Ectodermal cell (in vitro differentiated cells): Measurements from ENCODE around the gene SEMA4B. TPM values are rescaled to one million over a fixed set of nuclear protein-coding genes. Genes with fewer than 3 reads are reported as not detected.
A peak's percentile ranks its signal among the peaks of the same experiment; 100 is the strongest.

Experiments
- H3K27ac ChIP-seq: 2 replicates; pipeline ENCODE4 v1.7.0; 2013; ENCODE audit warnings: mild to moderate bottlenecking, low read depth, low read length; ENCODE audit not compliant: insufficient read depth, poor library complexity, severe bottlenecking
- H3K27me3 ChIP-seq: 2 replicates; pipeline ENCODE4 v1.7.0; 2013; ENCODE audit warnings: mild to moderate bottlenecking, low read length; ENCODE audit not compliant: insufficient read depth, control insufficient read depth, poor library complexity, severe bottlenecking
- H3K36me3 ChIP-seq: one replicate; pipeline ENCODE4 v1.7.0; 2013; ENCODE audit warnings: low read length; ENCODE audit not compliant: control insufficient read depth, insufficient read depth
- H3K4me1 ChIP-seq: one replicate; pipeline ENCODE4 v1.7.0; 2013; ENCODE audit warnings: low read length; ENCODE audit not compliant: control insufficient read depth, insufficient read depth
- H3K4me3 ChIP-seq: 2 replicates; pipeline ENCODE4 v1.7.0; 2013; ENCODE audit warnings: low read depth, low read length, control low read depth; ENCODE audit not compliant: insufficient read depth
- H3K9me3 ChIP-seq: 2 replicates; pipeline ENCODE4 v1.7.0; 2013; ENCODE audit warnings: mild to moderate bottlenecking, low read length, moderate library complexity; ENCODE audit not compliant: control insufficient read depth
- WGBS, 2 experiments: methylation state at CpG; one replicate each; pipeline ENCODE4 v1.1.7; 2013; ENCODE audit warnings: missing lambda C conversion rate in 2 of 2; 5-methylcytosine and 5-hydroxymethylcytosine counted together
- polyA plus RNA-seq, 4 experiments: library from polyadenylated mRNA; stranded (reverse); fragments of 50-300 nt; gene quantifications; one replicate each; pipeline ENCODE4 v1.2.3, GENCODE V29; 2013

SEMA4B gene, protein sequence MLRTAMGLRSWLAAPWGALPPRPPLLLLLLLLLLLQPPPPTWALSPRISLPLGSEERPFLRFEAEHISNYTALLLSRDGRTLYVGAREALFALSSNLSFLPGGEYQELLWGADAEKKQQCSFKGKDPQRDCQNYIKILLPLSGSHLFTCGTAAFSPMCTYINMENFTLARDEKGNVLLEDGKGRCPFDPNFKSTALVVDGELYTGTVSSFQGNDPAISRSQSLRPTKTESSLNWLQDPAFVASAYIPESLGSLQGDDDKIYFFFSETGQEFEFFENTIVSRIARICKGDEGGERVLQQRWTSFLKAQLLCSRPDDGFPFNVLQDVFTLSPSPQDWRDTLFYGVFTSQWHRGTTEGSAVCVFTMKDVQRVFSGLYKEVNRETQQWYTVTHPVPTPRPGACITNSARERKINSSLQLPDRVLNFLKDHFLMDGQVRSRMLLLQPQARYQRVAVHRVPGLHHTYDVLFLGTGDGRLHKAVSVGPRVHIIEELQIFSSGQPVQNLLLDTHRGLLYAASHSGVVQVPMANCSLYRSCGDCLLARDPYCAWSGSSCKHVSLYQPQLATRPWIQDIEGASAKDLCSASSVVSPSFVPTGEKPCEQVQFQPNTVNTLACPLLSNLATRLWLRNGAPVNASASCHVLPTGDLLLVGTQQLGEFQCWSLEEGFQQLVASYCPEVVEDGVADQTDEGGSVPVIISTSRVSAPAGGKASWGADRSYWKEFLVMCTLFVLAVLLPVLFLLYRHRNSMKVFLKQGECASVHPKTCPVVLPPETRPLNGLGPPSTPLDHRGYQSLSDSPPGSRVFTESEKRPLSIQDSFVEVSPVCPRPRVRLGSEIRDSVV
- polyA plus RNA-seq (2013, experiment 1 of 4): 26.1 TPM
- 21.8 TPM for polyA plus RNA-seq (2013, experiment 2 of 4)
- 23.2 TPM for polyA plus RNA-seq (2013, experiment 3 of 4)
- 23.8 TPM for polyA plus RNA-seq (2013, experiment 4 of 4)

DNA sequence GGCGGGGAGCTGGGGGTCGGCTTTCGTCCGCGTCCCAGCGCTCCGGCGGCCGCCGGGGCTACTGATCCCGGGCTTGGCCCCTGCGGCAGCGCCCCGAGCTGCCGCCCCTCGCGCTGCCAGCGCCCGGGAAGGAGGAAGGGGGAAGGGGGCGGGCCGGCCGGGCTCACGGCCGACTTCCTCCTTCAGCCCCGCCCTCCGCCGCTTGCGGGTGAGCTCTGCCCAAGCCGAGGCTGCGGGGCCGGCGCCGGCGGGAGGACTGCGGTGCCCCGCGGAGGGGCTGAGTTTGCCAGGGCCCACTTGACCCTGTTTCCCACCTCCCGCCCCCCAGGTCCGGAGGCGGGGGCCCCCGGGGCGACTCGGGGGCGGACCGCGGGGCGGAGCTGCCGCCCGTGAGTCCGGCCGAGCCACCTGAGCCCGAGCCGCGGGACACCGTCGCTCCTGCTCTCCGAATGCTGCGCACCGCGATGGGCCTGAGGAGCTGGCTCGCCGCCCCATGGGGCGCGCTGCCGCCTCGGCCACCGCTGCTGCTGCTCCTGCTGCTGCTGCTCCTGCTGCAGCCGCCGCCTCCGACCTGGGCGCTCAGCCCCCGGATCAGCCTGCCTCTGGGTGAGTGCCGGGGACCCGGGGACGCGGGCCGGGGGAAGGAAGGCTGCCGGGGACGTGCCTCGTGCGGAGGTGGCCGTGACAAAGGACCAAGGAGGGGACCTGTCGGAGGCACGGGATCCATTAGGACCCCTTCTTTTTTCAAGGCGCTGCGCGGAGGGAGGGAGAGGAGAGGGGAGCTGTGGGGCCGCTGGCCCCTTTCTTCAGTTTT, at the start of gene SEMA4B:
Gene SEMA4B, plus strand, starts transcription at position 201 of the 814 bp plus-strand sequence. Its CDS starts 249 bp downstream, at position 450.
- Histone ChIP-seq H3K9me3 (no peaks in the 10 kb centered on the region), H3K27ac (no peak within 1 kb of the TSS), H3K4me1 (peaks cover 4% of the 10 kb centered on the region), H3K36me3 (no peaks in the 10 kb centered on the region), H3K4me3 (peak within 1 kb of the TSS; percentile 63), H3K27me3 (peaks cover 6% of the 10 kb centered on the region)
- WGBS, 2 experiments: 0% methylated on average over 88 of the region's 88 CpGs

- Histone ChIP-seq H3K9me3 (no peaks in the 10 kb centered on the region), H3K4me1 (peaks cover 11% of the 10 kb centered on the region), H3K27ac (no peak overlapping the region), H3K36me3 (no peaks in the 10 kb centered on the region), H3K4me3 (no peak overlapping the region), H3K27me3 (no peaks in the 10 kb centered on the region)
- WGBS, 2 experiments: 34 to 35% methylated on average over 10 of the region's 10 CpGs
Observed at GRCh38 chr15:90151989-90152645, 49.0 kb upstream of the SEMA4B start.

- no peaks in the 10 kb centered on the region for H3K9me3 ChIP-seq
- H3K4me3 ChIP-seq: no peak overlapping the region
- H3K4me1 ChIP-seq: peaks cover 11% of the 10 kb centered on the region
- 95% methylated on average over 6 of the region's 6 CpGs for WGBS, 2 experiments
- no peak overlapping the region for H3K27ac ChIP-seq
- H3K27me3 ChIP-seq: no peaks in the 10 kb centered on the region
- no peaks in the 10 kb centered on the region for H3K36me3 ChIP-seq
Observed at GRCh38 chr15:90153658-90154057, 47.5 kb upstream of the SEMA4B start.

DNA sequence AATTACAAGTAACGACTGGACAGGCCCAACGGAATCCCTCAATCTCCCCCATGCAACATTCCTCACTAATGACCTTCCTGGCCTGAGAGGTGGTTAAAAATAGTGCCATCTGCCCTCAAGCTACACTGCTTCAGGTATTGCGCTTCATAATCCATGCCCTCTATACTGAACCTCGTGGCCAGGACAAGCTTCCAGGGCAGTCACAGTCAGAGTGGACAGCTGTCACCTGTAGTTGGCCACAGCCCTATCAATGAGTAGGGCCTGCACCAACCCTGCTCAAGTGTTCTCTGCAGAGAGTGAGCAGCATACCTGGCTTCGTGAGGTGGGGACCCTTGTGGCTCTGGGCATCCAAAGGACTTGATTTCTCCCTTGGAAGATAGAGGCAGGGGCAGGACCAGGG, 46.9 kb upstream of the SEMA4B start:
- Histone ChIP-seq H3K36me3 (no peaks in the 10 kb centered on the region), H3K4me3 (no peak overlapping the region), H3K4me1 (peaks cover 11% of the 10 kb centered on the region), H3K27ac (no peak overlapping the region), H3K27me3 (no peaks in the 10 kb centered on the region), H3K9me3 (no peaks in the 10 kb centered on the region)
- WGBS, 2 experiments: 92 to 95% methylated on average over 5 of the region's 5 CpGs

DNA sequence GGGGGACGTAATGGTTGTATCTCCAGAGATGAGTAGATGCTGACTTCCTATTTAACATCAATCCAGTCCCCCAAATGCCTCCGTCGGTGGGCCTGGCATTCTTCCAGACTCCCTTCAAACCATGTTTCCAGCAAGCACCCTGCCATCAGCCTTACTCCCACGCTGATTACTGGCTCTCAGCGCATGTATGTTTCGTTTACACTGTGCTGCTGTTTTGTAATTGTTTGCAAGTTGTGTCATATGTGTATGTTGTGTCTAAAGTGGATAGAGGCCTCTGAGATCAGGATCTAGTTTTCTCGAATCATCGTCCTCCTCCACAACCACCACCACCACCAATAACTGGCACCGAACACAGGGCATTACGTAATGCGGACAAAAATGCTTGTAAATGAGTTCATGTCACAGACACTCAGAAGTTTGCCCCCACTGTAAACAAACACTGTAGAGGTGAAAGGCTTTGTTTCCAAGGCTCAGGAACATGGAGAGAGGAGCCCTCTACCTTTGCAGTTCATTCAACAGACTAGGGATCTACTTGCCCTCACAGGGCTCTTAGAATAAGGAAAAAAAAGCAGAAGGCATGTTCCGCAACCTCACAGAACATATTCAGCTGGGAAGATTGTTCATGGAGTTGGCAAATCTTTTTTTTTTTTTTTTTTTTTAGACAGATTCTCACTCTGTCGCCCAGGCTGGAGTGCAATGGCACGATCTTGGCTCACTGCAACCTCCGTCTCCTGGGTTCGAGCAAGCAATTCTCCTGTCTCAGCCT, 46.1 kb upstream of the SEMA4B start:
- H3K4me1 ChIP-seq: peaks cover 11% of the 10 kb centered on the region
- WGBS, 2 experiments: 96 to 97% methylated on average over 16 of the region's 16 CpGs
- H3K4me3 ChIP-seq: no peak overlapping the region
- H3K36me3 ChIP-seq: no peaks in the 10 kb centered on the region
- H3K27me3 ChIP-seq: no peaks in the 10 kb centered on the region
- no peak overlapping the region for H3K27ac ChIP-seq
- no peaks in the 10 kb centered on the region for H3K9me3 ChIP-seq

DNA sequence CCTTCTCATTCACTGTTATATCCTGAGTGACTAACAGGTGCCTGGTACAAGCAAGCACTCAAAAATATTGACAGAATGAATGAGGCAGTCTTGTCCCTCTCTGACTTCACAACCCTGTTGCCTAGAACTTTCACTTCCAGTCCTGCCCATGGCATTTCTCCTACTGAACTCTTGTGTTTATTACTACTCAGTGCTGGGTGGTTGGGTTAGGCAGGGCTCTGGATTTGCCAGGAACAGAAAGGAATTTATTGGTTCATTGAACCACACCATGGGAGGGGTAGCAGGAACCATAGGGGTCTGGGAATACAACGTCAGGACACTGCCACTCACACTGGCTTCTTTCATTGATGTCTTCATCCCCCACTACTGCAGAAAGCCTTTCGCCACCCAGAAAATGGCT, 41.9 kb upstream of the SEMA4B start:
- H3K27ac ChIP-seq: peak overlapping the region; percentile 26
- no peaks in the 10 kb centered on the region for H3K9me3 ChIP-seq
- no peaks in the 10 kb centered on the region for H3K27me3 ChIP-seq
- H3K4me3 ChIP-seq: no peak overlapping the region
- 27 to 31% methylated on average over 2 of the region's 2 CpGs for WGBS, 2 experiments
- no peaks in the 10 kb centered on the region for H3K4me1 ChIP-seq
- no peaks in the 10 kb centered on the region for H3K36me3 ChIP-seq

GRCh38 chr15:90160781-90161727, 40.1 kb upstream of the SEMA4B start:
- no peaks in the 10 kb centered on the region for H3K27me3 ChIP-seq
- no peaks in the 10 kb centered on the region for H3K4me1 ChIP-seq
- WGBS, 2 experiments: 85 to 86% methylated on average over 14 of the region's 14 CpGs
- H3K9me3 ChIP-seq: no peaks in the 10 kb centered on the region
- no peaks in the 10 kb centered on the region for H3K36me3 ChIP-seq
- H3K4me3 ChIP-seq: no peak overlapping the region
- no peak overlapping the region for H3K27ac ChIP-seq

DNA sequence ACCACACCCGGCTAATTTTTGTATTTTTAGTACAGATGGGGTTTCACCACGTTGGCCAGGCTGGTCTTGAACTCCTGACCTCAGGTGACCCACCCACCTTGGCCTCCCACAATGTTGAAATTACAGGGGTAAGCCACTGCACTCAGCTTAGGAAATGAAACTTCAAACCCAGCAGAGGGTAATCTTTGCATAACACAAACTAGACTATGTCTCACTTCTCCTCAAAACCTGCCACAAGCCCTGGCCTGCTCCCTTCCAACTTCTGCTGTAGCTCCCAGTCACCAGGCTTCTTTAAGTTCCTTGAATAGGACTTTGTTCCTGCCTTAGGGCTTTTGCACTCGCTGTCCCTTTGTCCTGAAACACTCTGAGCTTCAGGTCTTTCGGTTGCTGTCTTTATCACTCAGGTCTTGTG, 39.2 kb upstream of the SEMA4B start:
- Histone ChIP-seq H3K27ac (no peak overlapping the region), H3K4me1 (no peaks in the 10 kb centered on the region), H3K4me3 (no peak overlapping the region), H3K27me3 (no peaks in the 10 kb centered on the region), H3K9me3 (no peaks in the 10 kb centered on the region), H3K36me3 (no peaks in the 10 kb centered on the region)
- 80 to 83% methylated on average over 4 of the region's 4 CpGs for WGBS, 2 experiments
